ELR (cell line): Measurements from ENCODE around the gene ASRGL1.
A peak's percentile ranks its signal among the peaks of the same experiment; 100 is the strongest.

Source experiments
- DNase-seq: peaks from one replicate; pipeline ENCODE4 v3.0.0-alpha.2; 2015; ENCODE audit warnings: low read depth

The ASRGL1 gene

GRCh38 chr11:62416596-62416995, 79.3 kb downstream of the ASRGL1 start:
- DNase-seq = no peak

- no peak for DNase-seq
Measured at GRCh38 chr11:62418136-62418535, 80.9 kb downstream of the ASRGL1 start.

GRCh38 chr11:62418733-62419132, 81.5 kb downstream of the ASRGL1 start, which contains the start of gene SCGB1A1:
Gene SCGB1A1 (plus strand): TSS chr11:62419033. CDS start chr11:62419096, 63 bp downstream.
- DNase-seq = no peak

GRCh38 chr11:62419314-62419929, 82.2 kb downstream of the ASRGL1 start:
- no peak for DNase-seq

GRCh38 chr11:62419943-62420342, 82.7 kb downstream of the ASRGL1 start:
- no peak for DNase-seq

GRCh38 chr11:62420882-62421281, 83.6 kb downstream of the ASRGL1 start:
- DNase-seq = no peak

GRCh38 chr11:62421996-62422395, 84.7 kb downstream of the ASRGL1 start:
- no peak for DNase-seq

- DNase-seq = no peak
Measured at GRCh38 chr11:62423012-62423411, 85.8 kb downstream of the ASRGL1 start.

GRCh38 chr11:62427630-62428233, 90.5 kb downstream of the ASRGL1 start:
- DNase-seq = peak; percentile 70

GRCh38 chr11:62428871-62429560, 91.8 kb downstream of the ASRGL1 start:
- DNase-seq = no peak

GRCh38 chr11:62430425-62430824, 93.2 kb downstream of the ASRGL1 start:
- no peak for DNase-seq

GRCh38 chr11:62431171-62431901, 94.1 kb downstream of the ASRGL1 start:
- DNase-seq = peak; percentile 89

GRCh38 chr11:62432695-62433094, 95.4 kb downstream of the ASRGL1 start:
- DNase-seq = no peak

GRCh38 chr11:62433141-62433903, 96.1 kb downstream of the ASRGL1 start:
- no peak for DNase-seq

- no peak for DNase-seq
Measured at GRCh38 chr11:62433904-62434276, 96.6 kb downstream of the ASRGL1 start.

GRCh38 chr11:62435846-62436660, 98.8 kb downstream of the ASRGL1 start:
- DNase-seq = no peak

GRCh38 chr11:62437616-62438015, 100.4 kb downstream of the ASRGL1 start:
- no peak for DNase-seq

- no peak for DNase-seq
Measured at GRCh38 chr11:62438641-62439040, 101.4 kb downstream of the ASRGL1 start.

- DNase-seq = peak; percentile 47
Measured at GRCh38 chr11:62439785-62440602, 102.7 kb downstream of the ASRGL1 start.
